HG03025 (cell line): Measurements from ENCODE around the gene AGPAT1.

Source experiments
- ATAC-seq: cut with Tn5 transposase; IDR thresholded peaks from one replicate; pipeline ENCODE4 v1.9.1; 2021; ENCODE audit warnings: mild to moderate bottlenecking, moderate library complexity; ENCODE audit not compliant: unreplicated experiment, low FRiP score

The AGPAT1 gene

GRCh38 chr6:32127409-32127716, 48.5 kb downstream of the AGPAT1 start:
- ATAC-seq: no peak

GRCh38 chr6:32126880-32127279, 49.0 kb downstream of the AGPAT1 start:
- ATAC-seq: no peak

GRCh38 chr6:32123681-32124080, 52.2 kb downstream of the AGPAT1 start:
- no peak for ATAC-seq

- no peak for ATAC-seq
Observed at GRCh38 chr6:32120573-32121059, 55.3 kb downstream of the AGPAT1 start.

- ATAC-seq: no peak
Observed at GRCh38 chr6:32118782-32119628, 56.9 kb downstream of the AGPAT1 start.
